LNCAP (cell line): ENCODE measurements around the gene OR10G7.

ENCODE experiments used
- CTCF ChIP-seq: fragments of 450-650 bp; IDR thresholded peaks from 2 replicates; pipeline ENCODE4 v1.5.1; 2017; ENCODE audit warnings: mild to moderate bottlenecking

The OR10G7 gene

GRCh38 chr11:124078591-124078990 is 37.5 kb upstream of the OR10G7 start:
- no peak for TF ChIP-seq CTCF

GRCh38 chr11:124077266-124077665 is 36.1 kb upstream of the OR10G7 start:
- TF ChIP-seq CTCF: no peak

GRCh38 chr11:124075841-124076651 is 34.9 kb upstream of the OR10G7 start:
- no peak for TF ChIP-seq CTCF

- no peak for TF ChIP-seq CTCF
Observed at GRCh38 chr11:124075492-124075840, 34.3 kb upstream of the OR10G7 start.

GRCh38 chr11:124074554-124074953 is 33.4 kb upstream of the OR10G7 start:
- no peak for TF ChIP-seq CTCF

- TF ChIP-seq CTCF: no peak
Observed at GRCh38 chr11:124072147-124072546, 31.0 kb upstream of the OR10G7 start.

- no peak; the same call in 1 of the 2 replicates for TF ChIP-seq CTCF
Observed at GRCh38 chr11:124071623-124071948, 30.5 kb upstream of the OR10G7 start.
